GM19043 (cell line): Measurements from ENCODE around the gene ART3.
"Not testable (repeated sequence)": the region's sequence is repeated elsewhere in the genome, so short reads cannot be mapped to it uniquely, and the experiment has no call there.

ENCODE experiments used
- ATAC-seq: cut with Tn5 transposase; IDR thresholded peaks from one replicate; pipeline ENCODE4 v1.9.1; 2021; ENCODE audit warnings: low read depth; ENCODE audit not compliant: unreplicated experiment

The ART3 gene, protein sequence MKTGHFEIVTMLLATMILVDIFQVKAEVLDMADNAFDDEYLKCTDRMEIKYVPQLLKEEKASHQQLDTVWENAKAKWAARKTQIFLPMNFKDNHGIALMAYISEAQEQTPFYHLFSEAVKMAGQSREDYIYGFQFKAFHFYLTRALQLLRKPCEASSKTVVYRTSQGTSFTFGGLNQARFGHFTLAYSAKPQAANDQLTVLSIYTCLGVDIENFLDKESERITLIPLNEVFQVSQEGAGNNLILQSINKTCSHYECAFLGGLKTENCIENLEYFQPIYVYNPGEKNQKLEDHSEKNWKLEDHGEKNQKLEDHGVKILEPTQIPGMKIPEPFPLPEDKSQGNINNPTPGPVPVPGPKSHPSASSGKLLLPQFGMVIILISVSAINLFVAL

DNA sequence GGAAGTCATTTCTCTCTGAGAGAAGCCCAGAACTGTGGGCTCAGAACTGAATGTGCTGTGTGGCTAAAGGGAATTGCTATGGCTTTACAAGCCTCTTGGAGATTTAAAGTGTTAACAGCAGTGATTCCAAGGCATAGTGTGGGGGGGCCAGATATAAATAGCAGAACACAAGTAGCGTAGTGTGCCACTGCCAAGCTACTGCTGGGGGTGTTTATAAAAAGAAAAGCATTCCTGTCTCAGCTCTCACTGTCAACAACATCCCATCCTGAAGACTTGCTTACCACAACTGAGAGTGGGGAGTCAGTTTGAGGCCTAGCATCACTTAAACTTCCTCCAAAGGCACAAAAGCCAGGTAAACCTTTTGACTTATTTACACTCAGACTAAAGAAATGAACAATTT lies at the start of gene ART3:
Gene ART3 (plus strand): TSS at position 242 of the 400 bp plus-strand sequence. CDS start 1,181 bp downstream, outside the sequence.
- no peak for ATAC-seq

DNA sequence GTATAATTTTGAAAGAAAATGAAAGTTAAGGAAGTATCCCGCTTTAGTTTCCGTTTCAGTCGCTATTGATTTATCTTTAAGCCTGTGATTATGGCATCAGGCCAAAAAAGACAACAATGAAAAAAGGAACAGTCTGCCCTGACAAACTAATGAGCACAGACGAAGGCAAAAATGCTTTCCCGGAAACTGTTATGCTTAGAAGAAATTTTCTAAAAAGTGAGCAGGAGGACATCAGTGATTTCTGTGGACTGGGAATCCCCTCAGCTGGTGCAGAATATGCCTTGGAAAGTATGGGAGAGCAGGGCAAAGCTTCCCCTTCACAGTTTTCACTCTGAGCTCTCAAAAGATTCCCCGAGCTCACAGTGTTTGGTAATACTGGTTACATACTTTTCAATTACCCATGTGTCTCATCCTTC lies 46.2 kb upstream of the ART3 start:
- no peak for ATAC-seq

- ATAC-seq: no peak
Observed at GRCh38 chr4:76029300-76029699, 45.2 kb upstream of the ART3 start.

DNA sequence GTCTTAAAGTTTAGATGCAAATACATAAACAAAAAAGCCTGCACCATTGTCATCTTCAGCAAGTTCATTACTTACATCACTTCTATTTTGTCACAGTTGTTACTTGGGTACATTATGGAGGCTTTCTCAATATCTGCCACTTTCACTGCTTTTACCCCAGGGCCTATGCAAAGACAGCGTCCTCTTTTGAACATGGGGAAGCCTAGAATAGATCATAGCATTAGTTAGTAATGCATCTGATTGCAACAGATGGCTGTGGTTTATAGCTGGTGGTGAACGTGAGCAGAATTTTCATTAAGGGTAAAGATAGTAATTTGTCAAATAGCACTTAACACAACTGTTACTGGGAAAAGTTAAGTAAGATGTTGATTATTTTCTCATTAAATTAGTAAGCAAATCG lies 39.4 kb upstream of the ART3 start:
- ATAC-seq: no peak

- ATAC-seq: no peak
Observed at GRCh38 chr4:76035799-76036380, 38.6 kb upstream of the ART3 start, which contains the start of gene CXCL11. Gene CXCL11, minus strand, starts transcription at chr4:76036070. Its CDS starts 83 bp downstream, at chr4:76035987.

GRCh38 chr4:76036855-76037254 lies 37.7 kb upstream of the ART3 start:
- no peak for ATAC-seq

DNA sequence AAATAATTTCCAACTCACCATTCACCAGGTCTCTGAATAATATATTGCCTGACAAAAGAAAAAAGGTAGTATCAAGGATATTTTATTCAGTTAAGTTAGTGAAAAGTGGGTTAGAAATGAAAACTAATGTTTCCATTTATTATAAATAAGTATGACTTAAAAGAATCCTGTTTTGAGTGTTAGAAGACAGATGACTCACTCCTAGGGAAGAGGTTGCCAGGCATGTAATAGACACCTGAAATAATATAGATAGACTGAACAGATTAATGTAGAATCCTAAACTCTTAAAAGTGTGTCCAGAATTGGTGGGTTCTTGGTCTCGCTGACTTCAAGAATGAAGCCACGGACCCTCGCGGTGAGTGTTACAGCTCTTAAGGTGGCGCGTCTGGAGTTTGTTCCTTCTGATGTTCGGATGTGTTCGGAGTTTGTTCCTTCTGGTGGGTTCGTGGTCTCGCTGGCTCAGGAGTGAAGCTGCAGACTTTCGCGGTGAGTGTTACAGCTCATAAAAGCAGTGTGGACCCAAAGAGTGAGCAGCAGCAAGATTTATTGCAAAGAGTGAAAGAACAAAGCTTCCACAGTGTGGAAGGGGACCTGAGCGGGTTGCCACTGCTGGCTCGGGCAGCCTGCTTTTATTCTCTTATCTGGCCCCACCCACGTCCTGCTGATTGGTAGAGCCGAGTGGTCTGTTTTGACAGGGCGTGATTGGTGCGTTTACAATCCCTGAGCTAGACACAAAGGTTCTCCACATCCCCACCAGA lies 32.1 kb upstream of the ART3 start:
- not testable (repeated sequence) for ATAC-seq

- not testable (repeated sequence) for ATAC-seq
Observed at GRCh38 chr4:76043306-76043705, 31.2 kb upstream of the ART3 start.

- not testable (repeated sequence) for ATAC-seq
Observed at GRCh38 chr4:76044686-76045085, 29.8 kb upstream of the ART3 start.

GRCh38 chr4:76049860-76050416 lies 24.6 kb upstream of the ART3 start:
- ATAC-seq: not testable (repeated sequence)

DNA sequence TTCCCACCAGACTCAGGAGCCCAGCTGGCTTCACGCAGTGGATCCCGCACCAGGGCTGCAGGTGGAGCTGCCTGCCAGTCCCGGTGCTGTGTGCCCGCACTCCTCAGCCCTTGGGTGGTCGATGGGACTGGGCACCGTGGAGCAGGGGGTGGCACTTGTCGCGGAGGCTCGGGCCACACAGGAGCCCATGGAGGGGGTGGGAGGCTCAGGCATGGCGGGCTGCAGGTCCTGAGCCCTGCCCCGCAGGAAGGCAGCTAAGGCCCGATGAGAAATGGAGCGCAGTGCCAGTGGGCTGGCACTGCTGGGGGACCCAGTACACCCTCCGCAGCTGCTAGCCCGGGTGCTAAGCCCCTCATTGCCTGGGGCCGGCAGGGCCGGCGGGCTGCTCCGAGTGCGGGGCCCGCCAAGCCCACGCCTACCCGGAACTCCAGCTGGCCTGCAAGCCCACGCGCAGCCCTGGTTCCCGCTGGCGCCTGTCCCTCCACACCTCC lies 23.9 kb upstream of the ART3 start:
- not testable (repeated sequence) for ATAC-seq

DNA sequence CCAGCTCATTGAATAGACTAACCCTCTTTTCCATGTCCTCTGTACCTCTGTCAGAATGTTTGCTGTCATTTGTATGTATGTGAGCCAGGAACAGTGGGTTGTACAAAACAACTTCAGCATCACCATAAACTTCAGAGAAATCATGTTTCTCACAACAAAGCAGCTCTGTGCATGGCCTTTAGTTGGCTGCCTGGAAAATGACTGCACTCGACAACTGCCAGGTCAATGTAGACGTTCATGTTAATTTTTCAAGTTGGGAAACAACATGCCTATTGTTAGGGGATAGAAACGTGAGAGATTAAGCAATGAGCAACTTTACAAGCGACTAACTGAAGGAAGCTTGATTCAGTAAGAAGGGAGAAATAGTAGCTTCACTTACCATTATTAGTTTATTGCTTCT lies 20.8 kb upstream of the ART3 start:
- no peak for ATAC-seq

- peak; percentile 96 for ATAC-seq
Observed at GRCh38 chr4:76055016-76055415, 19.5 kb upstream of the ART3 start.

- ATAC-seq: no peak
Observed at GRCh38 chr4:76055421-76055820, 19.1 kb upstream of the ART3 start.

GRCh38 chr4:76058302-76058701 lies 16.2 kb upstream of the ART3 start:
- peak; percentile 28 for ATAC-seq

DNA sequence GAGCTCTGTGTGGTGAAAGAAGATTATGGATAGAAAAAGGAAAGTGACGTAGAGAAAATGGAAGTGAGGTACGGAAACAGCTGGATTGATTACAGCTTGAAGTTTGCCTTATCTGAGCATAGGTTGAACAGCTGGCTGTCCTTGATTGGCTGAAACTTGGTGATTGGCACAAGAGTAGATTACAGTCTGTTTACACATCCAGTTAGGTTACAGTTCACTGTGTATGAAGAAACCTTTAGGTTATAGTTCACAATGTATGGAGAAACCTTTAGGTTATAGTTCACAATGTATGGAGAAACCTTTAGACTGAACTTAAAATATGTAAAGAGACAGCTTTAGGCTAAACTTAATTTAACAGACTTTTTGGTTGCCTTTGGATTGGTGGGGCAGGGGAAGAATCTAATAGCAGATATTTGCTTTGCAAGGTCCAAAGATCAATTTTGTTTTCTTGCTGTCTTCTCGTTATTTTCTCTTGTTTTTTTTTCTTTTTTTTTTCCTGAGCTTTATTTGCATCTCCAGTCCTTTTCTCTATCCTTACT lies 15.6 kb upstream of the ART3 start:
- ATAC-seq: no peak

- ATAC-seq: no peak
Observed at GRCh38 chr4:76059750-76060149, 14.8 kb upstream of the ART3 start.

- ATAC-seq: no peak
Observed at GRCh38 chr4:76060506-76060905, 14.0 kb upstream of the ART3 start.

GRCh38 chr4:76061421-76061820 lies 13.1 kb upstream of the ART3 start:
- no peak for ATAC-seq

DNA sequence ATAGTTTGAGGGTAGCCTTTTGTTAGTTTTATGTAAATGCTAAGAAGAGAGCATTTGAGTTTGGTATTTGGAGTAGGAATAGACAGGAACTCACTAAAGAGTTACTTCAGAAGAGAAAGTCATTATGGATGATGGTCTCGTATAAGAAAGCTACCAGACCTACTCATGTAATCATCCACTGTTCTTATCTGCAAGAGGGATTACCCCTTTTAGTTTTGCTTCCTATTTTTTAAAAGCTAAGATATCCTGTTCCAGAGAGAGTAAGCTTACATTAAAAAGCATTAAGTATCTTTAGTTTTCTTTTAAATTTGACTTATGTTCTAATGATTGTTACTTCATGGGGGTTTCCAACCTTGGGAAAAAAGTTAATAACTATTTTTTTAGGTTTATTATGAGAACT lies 12.5 kb upstream of the ART3 start:
- ATAC-seq: peak; percentile 60

DNA sequence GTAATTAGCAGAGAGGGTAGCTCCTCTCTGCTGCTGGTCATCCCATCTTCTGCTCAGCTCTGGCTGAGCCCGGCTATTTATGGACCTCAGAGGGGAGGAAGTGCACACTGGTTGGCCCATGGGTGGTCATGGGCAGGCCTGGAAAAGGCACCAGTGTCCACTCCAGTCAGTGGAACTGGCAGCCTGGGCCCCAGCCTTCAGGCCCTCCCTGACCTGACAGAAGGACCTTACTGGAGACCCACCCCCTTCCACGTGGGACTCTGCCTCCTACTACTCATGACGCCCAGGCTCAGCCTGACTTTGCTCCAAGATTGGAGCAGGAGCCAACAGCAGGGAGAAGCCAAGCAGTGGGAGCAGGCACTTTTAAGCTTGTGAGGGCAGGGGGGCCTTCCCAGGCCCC lies 8.0 kb upstream of the ART3 start:
- ATAC-seq: no peak
